IPS DF 6.9 (cell line): ENCODE results near the gene ZNF408.

ENCODE experiments used
- DNase-seq: peaks from one replicate; pipeline ENCODE4 v3.0.0-alpha.2; 2013; ENCODE audit warnings: low read depth, low spot score
- H3K27ac ChIP-seq: one replicate; pipeline ENCODE4 v1.5.1; 2013; ENCODE audit warnings: low read length, control low read depth
- H3K27me3 ChIP-seq: 2 replicates; pipeline ENCODE4 v1.6.1; 2013; ENCODE audit warnings: mild to moderate bottlenecking, low read length; ENCODE audit not compliant: control insufficient read depth, insufficient read depth
- H3K36me3 ChIP-seq: 2 replicates; pipeline ENCODE4 v1.6.1; 2013; ENCODE audit warnings: low read length; ENCODE audit not compliant: control insufficient read depth, insufficient read depth
- H3K4me1 ChIP-seq: 2 replicates; pipeline ENCODE4 v1.6.1; 2013; ENCODE audit warnings: low read length; ENCODE audit not compliant: control insufficient read depth, insufficient read depth
- H3K4me3 ChIP-seq: 2 replicates; pipeline ENCODE4 v1.5.1; 2013; ENCODE audit warnings: mild to moderate bottlenecking, low read length
- H3K9me3 ChIP-seq: 2 replicates; pipeline ENCODE4 v1.6.1; 2013; ENCODE audit warnings: low read length, inconsistent platforms; ENCODE audit not compliant: control insufficient read depth, insufficient read depth
- WGBS: extraction: QIAGEN DNeasy Blood & Tissue Kit; methylation state at CpG from one replicate; pipeline ENCODE4 v1.1.7; 2013; ENCODE audit warnings: mixed read lengths, missing lambda C conversion rate; ENCODE audit not compliant: insufficient read length, insufficient coverage; 5-methylcytosine and 5-hydroxymethylcytosine counted together

Gene ZNF408

DNA sequence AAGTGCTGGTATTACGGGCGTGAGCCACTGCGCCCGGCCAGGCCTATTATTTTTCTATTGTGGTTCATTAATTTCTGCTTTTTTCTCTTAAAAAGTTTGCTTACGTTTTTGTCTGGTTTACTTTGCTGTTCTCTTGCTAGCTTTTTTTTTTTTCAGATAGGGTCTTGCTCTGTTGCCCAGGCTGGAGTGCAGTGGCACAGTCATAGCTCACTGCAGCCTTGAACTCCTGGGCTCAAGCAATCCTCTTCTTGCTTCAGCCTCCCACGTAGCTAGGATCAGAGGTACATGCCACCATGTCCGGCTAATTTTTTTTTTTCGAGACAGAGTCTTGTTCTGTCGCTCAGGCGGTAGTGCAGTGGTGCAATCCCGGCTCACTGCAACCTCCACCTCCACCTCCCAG is 36.9 kb downstream of the ZNF408 start:
- WGBS, result no CpG with 5 or more reads among the region's 11 CpGs
- DNase-seq, result no peak
- no peak overlapping the region for H3K4me3 ChIP-seq
- no peaks in the 10 kb centered on the region for H3K9me3 ChIP-seq
- H3K27me3 ChIP-seq, result no peaks in the 10 kb centered on the region
- no peaks in the 10 kb centered on the region; the same call in 1 of the 2 replicates for H3K4me1 ChIP-seq
- no peak overlapping the region for H3K27ac ChIP-seq
- peaks cover 5% of the 10 kb centered on the region; the same call in 1 of the 2 replicates for H3K36me3 ChIP-seq

DNA sequence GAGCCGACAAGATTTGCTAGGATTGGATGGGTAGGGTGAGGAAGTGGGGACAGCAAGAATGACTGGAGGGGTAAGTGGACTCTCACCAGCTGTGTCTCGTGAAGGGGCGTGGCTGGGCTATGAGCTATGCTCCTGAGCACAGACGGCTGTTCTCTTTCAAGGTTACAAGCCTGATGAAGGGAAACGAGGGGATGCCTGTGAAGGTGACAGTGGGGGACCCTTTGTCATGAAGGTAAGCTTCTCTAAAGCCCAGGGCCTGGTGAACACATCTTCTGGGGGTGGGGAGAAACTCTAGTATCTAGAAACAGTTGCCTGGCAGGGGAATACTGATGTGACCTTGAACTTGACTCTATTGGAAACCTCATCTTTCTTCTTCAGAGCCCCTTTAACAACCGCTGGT is 38.1 kb downstream of the ZNF408 start:
- H3K27ac ChIP-seq, result no peak overlapping the region
- peaks cover 12% of the 10 kb centered on the region; the same call in 1 of the 2 replicates for H3K36me3 ChIP-seq
- H3K4me3 ChIP-seq, result no peak overlapping the region
- no peaks in the 10 kb centered on the region for H3K27me3 ChIP-seq
- DNase-seq, result no peak
- no peaks in the 10 kb centered on the region; the same call in 1 of the 2 replicates for H3K4me1 ChIP-seq
- no CpG with 5 or more reads among the region's 6 CpGs for WGBS
- no peaks in the 10 kb centered on the region for H3K9me3 ChIP-seq

DNA sequence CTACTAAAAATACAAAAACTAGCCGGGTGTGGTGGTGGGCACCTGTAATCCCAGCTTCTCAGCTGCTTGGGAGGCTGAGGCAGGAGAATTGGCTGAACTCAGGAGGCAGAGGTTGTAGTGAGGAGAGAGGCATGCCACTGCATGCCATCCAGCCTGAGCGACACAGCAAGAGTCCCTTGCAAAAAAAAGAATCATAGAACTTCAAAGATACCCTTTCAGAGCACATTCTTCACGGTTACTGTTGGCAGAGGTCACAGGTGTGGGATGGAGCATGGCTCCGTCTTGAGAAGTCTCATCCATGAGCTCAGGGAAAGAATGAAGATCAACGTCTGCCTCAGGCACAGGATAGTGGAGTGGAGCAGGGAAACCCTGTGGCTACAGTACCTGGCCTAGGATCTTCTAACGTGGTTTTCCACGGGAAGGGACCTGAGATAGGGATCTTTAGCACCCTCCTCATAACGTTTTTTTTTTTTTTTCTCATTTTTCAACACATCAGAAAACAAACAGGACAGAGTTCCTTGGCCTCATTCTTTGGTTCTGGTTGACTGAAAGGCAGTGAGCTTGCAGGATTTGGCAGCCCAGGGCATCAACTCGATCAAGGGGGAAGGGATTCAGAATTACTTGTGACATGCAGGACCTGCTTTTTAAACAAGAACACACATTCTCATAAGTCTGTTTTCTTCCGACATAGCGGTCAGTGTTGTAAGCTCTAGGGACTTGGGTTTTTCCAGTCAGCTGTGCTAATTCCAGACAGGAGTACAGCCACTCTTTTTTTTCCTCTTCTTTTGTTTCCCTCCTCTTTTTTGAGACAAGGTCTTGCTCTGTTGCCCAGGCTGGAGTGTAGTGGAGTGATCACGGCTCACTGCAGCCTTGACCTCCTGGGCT is 41.0 kb downstream of the ZNF408 start:
- DNase-seq, result no peak
- Histone ChIP-seq H3K27ac (no peak overlapping the region), H3K4me1 (no peaks in the 10 kb centered on the region; the same call in 1 of the 2 replicates), H3K27me3 (no peaks in the 10 kb centered on the region), H3K9me3 (no peaks in the 10 kb centered on the region), H3K36me3 (peaks cover 19% of the 10 kb centered on the region), H3K4me3 (no peak overlapping the region)
- no CpG with 5 or more reads among the region's 12 CpGs for WGBS

DNA sequence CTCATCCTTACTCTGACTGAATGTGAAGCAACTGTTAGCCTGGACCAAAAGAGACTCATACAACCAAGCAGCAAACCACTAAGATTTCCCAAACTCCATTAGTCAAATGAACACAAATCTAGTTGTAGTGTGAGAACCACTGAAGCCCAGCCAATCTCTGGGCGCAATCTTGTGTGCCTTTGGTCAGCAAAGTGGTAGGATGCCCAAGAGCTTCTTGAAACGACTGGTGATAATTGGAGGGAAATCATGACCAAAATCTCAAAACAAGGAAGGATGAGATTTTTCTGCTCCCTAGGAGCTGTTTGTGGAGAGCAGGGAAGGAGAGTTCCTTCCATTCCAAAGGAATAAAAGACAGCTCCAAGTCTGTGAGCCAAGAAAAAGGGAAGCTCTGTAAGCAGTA is 42.2 kb downstream of the ZNF408 start:
- no peak overlapping the region for H3K4me3 ChIP-seq
- no peaks in the 10 kb centered on the region for H3K9me3 ChIP-seq
- peaks cover 28% of the 10 kb centered on the region for H3K36me3 ChIP-seq
- WGBS, result no CpG with 5 or more reads among the region's 2 CpGs
- no peak overlapping the region for H3K27ac ChIP-seq
- H3K4me1 ChIP-seq, result no peaks in the 10 kb centered on the region; the same call in 1 of the 2 replicates
- H3K27me3 ChIP-seq, result no peaks in the 10 kb centered on the region
- no peak for DNase-seq

DNA sequence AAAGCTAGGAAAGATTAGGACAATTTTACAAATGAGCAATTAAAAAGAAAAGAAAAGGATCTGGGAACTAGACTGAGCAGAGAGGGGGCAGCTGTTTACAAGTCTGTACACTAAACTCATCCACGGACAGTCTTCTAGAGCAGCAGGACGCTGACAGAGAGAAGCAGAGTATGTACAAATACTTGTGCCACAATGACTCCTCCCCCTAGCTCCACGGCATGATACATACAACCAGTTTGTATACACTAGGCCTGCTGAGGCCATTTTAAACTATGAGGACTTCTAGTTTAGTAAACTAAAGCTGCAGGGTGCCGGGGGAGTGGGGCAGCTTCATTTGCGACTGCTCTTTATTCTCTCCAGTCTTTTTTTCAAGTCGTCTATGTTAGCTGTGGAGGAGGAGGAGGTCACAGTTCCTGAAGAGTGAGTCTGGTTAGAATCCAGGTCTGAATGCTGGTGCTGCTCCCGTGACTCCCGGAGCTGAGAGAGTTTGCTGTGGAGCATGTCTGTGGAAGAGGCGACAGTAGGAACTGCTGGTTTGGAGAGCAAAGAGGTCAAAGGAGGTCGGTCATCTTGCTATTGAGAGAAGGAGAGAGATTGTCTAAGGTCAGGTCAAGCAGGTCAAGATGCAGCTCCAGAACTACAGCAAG is 43.0 kb downstream of the ZNF408 start:
- Histone ChIP-seq H3K9me3 (no peaks in the 10 kb centered on the region), H3K36me3 (peaks cover 31% of the 10 kb centered on the region), H3K27me3 (no peaks in the 10 kb centered on the region), H3K4me3 (no peak overlapping the region), H3K4me1 (no peaks in the 10 kb centered on the region; the same call in 1 of the 2 replicates), H3K27ac (no peak overlapping the region)
- no CpG with 5 or more reads among the region's 10 CpGs for WGBS
- DNase-seq, result no peak

DNA sequence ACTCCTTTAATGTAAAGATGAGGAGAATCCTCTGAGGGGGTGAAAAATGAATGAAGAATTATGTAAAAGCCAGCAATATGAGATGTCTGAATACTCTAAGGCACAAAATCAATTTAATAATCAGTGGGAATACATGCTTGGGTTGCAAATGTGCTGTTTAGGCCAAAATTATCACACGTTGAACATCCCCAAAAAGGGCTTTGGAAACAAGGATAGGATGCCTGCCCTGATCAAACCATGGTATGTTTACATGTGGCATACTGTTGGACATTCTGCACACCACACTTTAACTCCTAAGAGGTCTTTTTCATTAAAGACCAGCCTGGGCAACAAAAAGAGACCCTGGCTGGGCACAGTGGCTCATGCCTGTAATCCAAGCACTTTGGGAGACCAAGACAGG is 44.5 kb downstream of the ZNF408 start:
- Histone ChIP-seq H3K9me3 (no peaks in the 10 kb centered on the region), H3K36me3 (peaks cover 31% of the 10 kb centered on the region), H3K4me1 (no peaks in the 10 kb centered on the region), H3K4me3 (no peak overlapping the region), H3K27ac (no peak overlapping the region), H3K27me3 (no peaks in the 10 kb centered on the region)
- no peak for DNase-seq
- no CpG with 5 or more reads among the region's 1 CpG for WGBS

DNA sequence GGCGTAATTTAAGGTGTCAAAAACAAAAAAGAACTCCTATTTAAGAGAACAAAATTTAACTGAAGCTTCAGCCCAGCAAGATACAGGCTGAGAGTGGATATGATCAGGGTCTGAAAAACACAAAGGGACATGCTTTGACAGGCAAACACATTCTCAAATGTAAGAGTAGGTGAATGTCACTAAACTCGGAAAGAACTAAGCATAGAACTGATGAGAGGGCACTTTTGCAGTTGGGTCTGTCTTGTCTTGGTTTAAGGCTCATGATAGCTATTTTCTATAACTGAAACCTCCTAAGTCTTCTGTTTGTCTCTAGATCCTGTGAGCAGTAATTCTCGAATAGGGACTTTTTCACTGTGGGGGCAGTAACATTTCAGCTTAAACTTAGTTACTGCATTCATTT is 45.2 kb downstream of the ZNF408 start:
- Histone ChIP-seq H3K4me3 (no peak overlapping the region), H3K27ac (no peak overlapping the region), H3K4me1 (no peaks in the 10 kb centered on the region), H3K36me3 (peaks cover 36% of the 10 kb centered on the region), H3K27me3 (no peaks in the 10 kb centered on the region), H3K9me3 (no peaks in the 10 kb centered on the region)
- no CpG with 5 or more reads among the region's 3 CpGs for WGBS
- no peak for DNase-seq

DNA sequence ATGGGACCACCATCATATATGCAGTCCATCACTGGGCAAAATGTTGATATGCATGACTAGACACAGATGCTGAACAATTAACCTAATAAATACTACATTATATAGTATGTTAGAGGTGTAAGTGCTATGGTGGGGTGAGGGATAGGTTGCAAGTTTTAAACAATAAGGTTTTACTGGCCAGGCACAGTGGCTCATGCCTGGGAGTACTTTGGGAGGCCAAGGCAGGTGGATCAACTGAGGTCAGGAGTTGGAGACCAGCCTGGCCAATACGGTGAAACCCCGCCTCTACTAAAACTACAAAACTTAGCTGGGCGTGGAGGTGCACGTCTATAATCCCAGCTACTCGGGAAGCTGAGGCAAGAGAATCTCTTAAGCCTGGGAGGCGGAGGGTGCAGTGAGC is 46.3 kb downstream of the ZNF408 start:
- no CpG with 5 or more reads among the region's 6 CpGs for WGBS
- no peaks in the 10 kb centered on the region for H3K9me3 ChIP-seq
- peaks cover 34% of the 10 kb centered on the region for H3K36me3 ChIP-seq
- no peaks in the 10 kb centered on the region for H3K4me1 ChIP-seq
- H3K27ac ChIP-seq, result no peak overlapping the region
- H3K27me3 ChIP-seq, result no peaks in the 10 kb centered on the region
- no peak for DNase-seq
- no peak overlapping the region for H3K4me3 ChIP-seq
